CD4-positive, alpha-beta T cell treated with Interleukin-4 for 1 hour (primary cell): ENCODE measurements around the gene TCEAL6.
"Not testable (repeated sequence)": the region's sequence is repeated elsewhere in the genome, so short reads cannot be mapped to it uniquely, and the experiment has no call there.

ENCODE experiments used
- DNase-seq, 2 donors: peaks; one replicate each; pipeline ENCODE4 v3.0.0-alpha.2; 2020 to 2022

TCEAL6 gene

DNA sequence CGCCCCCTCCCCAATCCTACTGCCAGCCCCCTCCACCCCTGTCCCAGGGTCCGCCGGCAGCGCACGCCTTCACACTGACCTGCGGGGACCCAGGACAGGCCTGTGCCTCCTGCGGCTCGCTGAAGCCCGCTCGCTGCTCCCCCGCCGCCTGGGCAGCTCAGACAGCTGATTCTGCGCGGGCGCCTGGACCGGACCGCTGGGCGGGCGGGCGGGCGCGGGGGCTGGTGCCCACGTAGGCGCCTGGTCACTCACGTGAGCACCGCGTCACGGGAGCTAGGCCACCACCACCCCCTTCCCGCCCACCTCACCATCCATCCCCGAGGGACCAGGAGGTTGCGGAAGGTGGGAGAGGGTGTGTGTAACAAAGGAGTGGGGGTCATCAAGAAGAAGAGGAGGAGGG is at the start of gene TCEAL6:
TSS of gene TCEAL6 (minus strand) at position 208 of the 400 bp plus-strand sequence.
- DNase-seq, result not testable (repeated sequence)

GRCh38 chrX:102185967-102186720 is 43.9 kb upstream of the TCEAL6 start:
- no peak for DNase-seq

- peak; percentile 71 to 74 for DNase-seq
Measured at GRCh38 chrX:102155806-102156179, 13.5 kb upstream of the TCEAL6 start, which contains the start of gene BEX5. Gene BEX5 (minus strand): TSS chrX:102155977. CDS start chrX:102154265, 1,712 bp downstream.

DNA sequence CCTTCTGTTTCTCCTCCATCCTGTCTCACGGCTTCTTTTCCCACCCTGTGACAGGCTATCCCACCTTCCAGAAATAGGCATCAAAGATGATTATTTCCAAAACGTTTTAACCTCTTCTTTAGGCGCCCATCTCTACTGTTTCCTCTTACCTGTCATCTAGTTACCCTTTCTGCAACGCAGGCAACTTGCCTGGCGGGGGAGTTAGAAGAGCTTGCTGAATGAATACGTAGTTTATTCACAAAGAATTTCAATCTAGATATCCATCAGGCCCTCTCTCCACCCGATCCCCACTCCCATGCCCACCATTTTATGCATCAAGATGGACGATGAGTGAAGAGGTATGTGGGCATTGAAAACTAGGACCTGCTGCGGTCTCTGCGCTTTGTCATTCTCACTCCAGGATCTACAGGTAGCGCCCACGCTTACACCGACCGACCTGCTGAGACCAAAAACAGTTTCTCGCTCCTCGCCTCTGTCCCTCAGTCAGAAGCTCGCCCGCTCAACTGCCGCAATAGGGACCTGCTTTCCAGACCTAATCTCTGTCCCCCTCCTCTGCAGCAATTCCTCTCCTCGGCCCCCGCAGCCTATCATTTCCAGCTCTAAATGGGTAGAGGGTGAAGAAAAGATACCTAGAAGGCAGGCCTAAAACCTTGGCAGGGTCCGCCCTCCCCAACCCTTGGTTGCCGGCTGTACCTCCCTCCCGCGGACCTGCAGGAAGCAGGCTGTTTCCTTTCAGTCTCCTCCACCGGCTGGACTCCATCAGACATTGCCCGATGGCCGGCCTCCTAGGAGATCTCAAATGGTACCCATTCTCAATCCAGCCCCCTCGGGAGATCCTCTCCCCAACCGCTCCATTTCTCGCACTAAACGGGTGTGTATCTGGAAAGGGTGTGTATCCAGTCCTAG is 12.9 kb upstream of the TCEAL6 start:
- peak in 1 of 2 donors; percentile 31 for DNase-seq

DNA sequence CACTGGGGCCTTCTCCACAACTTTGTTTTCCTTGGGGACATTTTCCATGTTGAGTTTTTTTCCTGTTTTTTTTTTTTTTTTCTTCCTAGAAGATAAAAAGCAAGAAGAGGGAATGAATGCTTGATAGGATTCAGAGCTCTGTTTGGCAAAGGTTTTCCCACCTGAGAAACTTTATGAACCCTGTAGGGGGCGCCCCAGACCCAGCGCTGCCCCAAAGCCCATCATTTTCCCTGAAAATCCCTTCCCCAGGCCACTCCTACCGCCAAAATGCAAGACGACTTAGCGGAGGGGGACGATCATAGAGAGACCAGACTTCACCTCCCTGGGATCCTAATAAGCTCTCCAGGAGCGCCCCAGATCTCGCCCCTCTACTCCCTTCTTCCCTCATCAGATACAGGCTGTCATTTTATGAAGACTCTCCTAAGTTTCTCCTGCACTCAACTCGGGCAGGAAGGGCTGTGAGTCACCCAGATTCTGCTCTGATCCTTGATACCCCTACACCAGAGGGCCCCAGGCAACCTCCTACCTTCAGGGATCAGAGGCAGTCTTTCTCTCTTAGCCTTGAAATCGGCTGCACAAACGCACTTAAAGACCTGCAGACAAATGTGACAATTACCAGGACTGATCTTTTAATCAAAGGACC is 12.1 kb upstream of the TCEAL6 start:
- DNase-seq, result peak in 1 of 2 donors; percentile 8

GRCh38 chrX:102141631-102142030 is 650 bp downstream of the TCEAL6 start:
- DNase-seq, result not testable (repeated sequence)

DNA sequence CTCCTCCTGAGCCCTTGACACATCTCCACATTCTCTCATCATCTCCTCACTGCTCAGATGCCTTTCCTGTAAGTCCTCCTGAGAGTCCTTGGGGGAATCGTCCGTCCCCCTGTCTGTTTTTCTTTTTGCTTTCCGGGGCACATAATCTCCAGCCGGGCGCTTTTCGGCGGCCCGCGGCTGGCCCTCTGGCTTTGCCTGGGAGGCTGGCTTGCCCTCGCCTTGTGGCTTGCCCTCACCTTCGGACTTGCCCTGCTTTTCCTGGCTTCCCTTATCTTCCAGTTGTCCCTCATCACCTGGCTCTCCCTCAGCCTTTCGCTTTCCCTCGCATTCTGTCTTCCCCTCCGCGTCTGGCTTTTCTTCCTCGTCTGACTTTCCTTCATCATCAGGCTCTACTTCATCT is 1.4 kb downstream of the TCEAL6 start:
- DNase-seq, result not testable (repeated sequence)

DNA sequence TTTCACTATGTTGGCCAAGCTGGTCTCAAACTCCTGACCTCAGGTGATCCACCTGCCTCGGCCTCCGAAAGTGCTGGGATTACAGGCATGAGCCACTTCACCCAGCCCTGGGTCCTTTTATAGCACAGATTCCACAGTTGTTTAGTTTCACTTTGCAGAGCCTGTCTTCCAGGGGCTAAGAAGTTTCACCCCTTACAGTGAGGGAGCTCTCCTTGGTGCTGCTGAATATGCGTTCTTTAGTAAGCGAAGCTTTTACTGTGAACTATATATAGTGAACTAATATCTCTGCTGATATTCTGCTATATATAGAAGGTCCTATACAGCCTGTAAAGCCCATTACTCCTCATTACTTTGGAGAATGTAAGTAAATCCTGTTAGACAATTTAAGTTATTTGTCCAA is 4.2 kb downstream of the TCEAL6 start:
- no peak for DNase-seq

- DNase-seq, result peak in 1 of 2 donors; percentile 15
Measured at GRCh38 chrX:102129473-102129872, 12.8 kb downstream of the TCEAL6 start.

DNA sequence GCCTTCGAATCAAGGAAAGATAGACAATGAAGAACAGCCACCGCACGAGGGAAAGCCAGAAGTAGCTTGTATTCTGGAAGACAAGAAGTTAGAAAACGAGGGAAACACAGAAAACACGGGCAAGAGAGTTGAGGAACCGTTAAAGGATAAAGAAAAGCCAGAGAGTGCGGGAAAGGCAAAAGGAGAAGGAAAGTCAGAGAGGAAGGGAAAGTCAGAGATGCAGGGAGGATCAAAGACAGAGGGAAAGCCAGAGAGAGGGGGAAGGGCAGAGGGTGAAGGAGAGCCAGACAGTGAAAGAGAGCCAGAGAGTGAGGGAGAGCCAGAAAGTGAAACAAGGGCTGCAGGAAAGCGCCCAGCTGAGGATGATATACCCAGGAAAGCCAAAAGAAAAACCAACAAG is 15.4 kb downstream of the TCEAL6 start:
- no peak for DNase-seq

DNA sequence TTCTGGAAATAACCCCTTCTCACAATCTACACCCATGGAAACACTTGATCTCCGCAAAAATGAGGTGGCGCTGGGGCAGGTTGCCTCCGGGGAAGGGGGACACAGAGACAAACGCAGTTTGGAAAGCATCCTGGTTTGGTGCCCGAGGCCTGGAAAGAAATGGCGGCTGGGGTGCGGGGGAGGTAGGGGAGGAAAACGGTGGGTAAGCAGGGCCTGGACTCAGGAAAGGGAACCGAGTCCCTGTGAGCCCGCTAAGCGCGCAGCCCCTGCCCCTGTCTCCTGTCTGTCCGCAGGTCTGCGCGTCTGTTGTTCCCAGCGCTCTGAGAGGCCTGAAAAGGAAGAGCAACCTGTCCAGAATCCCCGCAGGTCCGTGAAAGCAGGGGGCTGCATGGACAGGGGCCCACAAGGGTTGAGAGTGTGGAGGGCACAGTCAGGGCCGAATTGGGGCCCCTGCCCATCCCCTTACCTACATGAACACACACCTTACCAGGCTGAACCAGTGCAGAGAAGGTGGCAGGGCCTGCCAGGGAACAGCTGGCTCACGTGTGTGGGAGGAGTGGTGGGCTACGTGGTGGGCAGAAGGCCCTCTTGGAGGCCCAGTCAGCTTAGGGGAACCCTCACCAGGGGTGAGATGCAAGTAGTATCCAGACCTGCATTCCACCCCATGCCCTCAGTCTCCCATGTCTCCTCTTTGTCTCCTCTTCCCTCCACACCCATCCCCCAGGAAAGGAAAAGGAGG is 16.0 kb downstream of the TCEAL6 start:
- DNase-seq, result not testable (repeated sequence)

DNA sequence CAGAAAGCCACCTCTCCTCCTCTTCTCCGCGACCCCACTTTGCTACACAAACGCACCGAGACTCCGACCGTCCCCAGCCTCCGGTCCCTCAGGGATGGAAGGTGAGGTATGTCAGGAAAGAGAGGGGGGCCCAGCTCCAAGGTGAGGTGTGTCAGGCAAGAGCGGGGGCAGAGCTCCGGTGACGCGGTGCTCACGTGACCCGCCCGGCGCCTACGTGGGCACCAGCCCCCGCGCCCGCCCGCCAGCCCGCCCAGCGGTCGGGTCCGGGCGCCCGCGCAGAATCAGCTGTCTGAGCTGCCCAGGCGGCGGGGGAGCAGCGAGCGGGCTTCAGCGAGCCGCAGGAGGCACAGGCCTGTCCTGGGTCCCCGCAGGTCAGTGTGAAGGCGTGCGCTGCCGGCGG is 16.8 kb downstream of the TCEAL6 start, which contains the start of gene TCEAL2:
TSS of gene TCEAL2 (plus strand) at position 244 of the 400 bp plus-strand sequence. CDS start 1,152 bp downstream, outside the sequence.
- not testable (repeated sequence) for DNase-seq

GRCh38 chrX:102125014-102125413 is 17.3 kb downstream of the TCEAL6 start:
- not testable (repeated sequence) for DNase-seq

GRCh38 chrX:102115748-102116147 is 26.5 kb downstream of the TCEAL6 start:
- DNase-seq, result no peak

DNA sequence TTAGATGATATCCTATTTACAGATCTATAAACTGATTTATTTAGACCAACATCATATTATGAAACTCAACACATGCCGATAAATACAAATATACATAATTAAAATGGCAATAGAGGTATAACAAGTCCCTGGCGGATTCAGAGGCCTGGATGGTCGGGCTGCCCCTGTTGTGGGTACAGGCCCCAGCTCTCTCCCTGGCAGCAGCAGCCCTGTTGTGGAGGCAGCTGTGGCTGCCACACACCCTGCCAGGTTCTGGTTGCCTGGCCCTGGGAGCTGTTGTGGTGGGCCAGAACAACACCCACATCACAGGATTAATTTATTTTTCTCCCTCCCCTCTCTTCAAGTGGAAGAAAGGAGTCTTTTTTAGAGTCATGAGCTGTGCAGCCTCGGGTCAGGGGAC is 28.9 kb downstream of the TCEAL6 start:
- DNase-seq, result no peak
